Esophagus muscularis mucosa (tissue), 4 donors: ENCODE data around the gene RBMS3. TPM values are rescaled to one million over a fixed set of nuclear protein-coding genes. Genes with fewer than 3 reads are reported as not detected.

ENCODE experiments used
- DNase-seq: peaks from one replicate; pipeline ENCODE4 v3.0.0-alpha.2; 2017; ENCODE audit errors: extremely low spot score
- H3K27ac ChIP-seq, 4 donors: fragments of 200-600 bp; sonication (generic); replicated peaks in 1 of 4; 1 replicate in 3 of 4; 2 replicates in 1 of 4; pipeline ENCODE4 v1.5.1; 2016 to 2019; ENCODE audit warnings: mild to moderate bottlenecking in 1 of 4
- H3K27me3 ChIP-seq, 4 donors: fragments of 200-600 bp; sonication (generic); one replicate each; pipeline versions ENCODE4 v1.5.1 to v1.6.0; 2016 to 2019
- H3K36me3 ChIP-seq, 4 donors: fragments of 200-600 bp; sonication (generic); one replicate each; pipeline ENCODE4 v1.5.1; 2016 to 2019
- H3K4me1 ChIP-seq, 4 donors: fragments of 200-600 bp; sonication (generic); one replicate each; pipeline ENCODE4 v1.5.1; 2016 to 2019
- H3K4me3 ChIP-seq, 4 donors: fragments of 200-600 bp; sonication (generic); 1 replicate in 2 of 4; 2 replicates in 2 of 4; pipeline ENCODE4 v1.5.1; 2016 to 2019; ENCODE audit warnings: mild to moderate bottlenecking in 4 of 4, moderate library complexity in 1 of 4
- H3K9me3 ChIP-seq, 4 donors: fragments of 200-600 bp; sonication (generic); 1 replicate in 3 of 4; 2 replicates in 1 of 4; pipeline ENCODE4 v1.5.1; 2016 to 2019
- CTCF ChIP-seq, 3 experiments: fragments of 200-600 bp in 2 of 3; fragments of 450-650 bp in 1 of 3; sonication (generic) in 2 of 3; IDR thresholded peaks; one replicate each; pipeline ENCODE4 v1.5.1; 2017 to 2019; ENCODE audit warnings: antibody characterized with exemption in 3 of 3, mild to moderate bottlenecking in 2 of 3, moderate library complexity in 1 of 3
- EP300 ChIP-seq: sonication (generic); formaldehyde crosslinking; IDR thresholded peaks from one replicate; pipeline ENCODE4 v1.6.1; 2017; ENCODE audit warnings: antibody characterized with exemption
- POLR2A ChIP-seq: fragments of 450-650 bp; IDR thresholded peaks from one replicate; pipeline ENCODE4 v1.6.1; 2017; ENCODE audit warnings: antibody characterized with exemption, moderate library complexity, mild to moderate bottlenecking, low read depth
- POLR2AphosphoS5 ChIP-seq, 2 donors: sonication (generic); formaldehyde crosslinking; IDR thresholded peaks; one replicate each; pipeline ENCODE4 v1.6.1; 2017; ENCODE audit warnings: antibody characterized with exemption in 2 of 2
- WGBS: methylation state at CpG from one replicate; pipeline ENCODE4 v1.1.5; 2018; 5-methylcytosine and 5-hydroxymethylcytosine counted together
- intact Hi-C: fragments of 100-400 bp; cut with DNase I; formaldehyde crosslinking; loops from one replicate; pipeline ENCODE4 v1.15.1; 2023
- total RNA-seq, 4 donors: library from RNA; depleted of rRNA; stranded (reverse); fragments of >200 nt; gene quantifications; one replicate each; pipeline versions ENCODE4 v1.1.0 to v1.2.1, GENCODE V29; 2016

The RBMS3 gene
- total RNA-seq, 4 donors from 2014 or later: 53.0 to 81.5 (median 61.2) TPM

- Histone ChIP-seq H3K27me3 (no peaks in the 10 kb centered on the region), H3K36me3 (no peaks in the 10 kb centered on the region), H3K27ac (no peak overlapping the region), H3K4me1 (peaks cover 0 to 5% (median 0%) of the 10 kb centered on the region in 4 donors), H3K9me3 (peaks cover 0 to 6% (median 0%) of the 10 kb centered on the region in 4 donors), H3K4me3 (no peak overlapping the region)
- intact Hi-C loops: no loop called here
- WGBS: 88% methylated on average over 4 of the region's 4 CpGs
- DNase-seq: no peak
- TF ChIP-seq CTCF (IDR thresholded peaks at IDR 0.05) (no peak), EP300 (no peak), POLR2AphosphoS5 (IDR thresholded peaks at IDR 0.05) (no peak), POLR2A (no peak)
These were observed 40.0 kb upstream of the RBMS3 start for GRCh38 chr3:29240887-29241286.

GRCh38 chr3:29241855-29242254, 39.0 kb upstream of the RBMS3 start:
- Histone ChIP-seq H3K27ac (no peak overlapping the region), H3K36me3 (no peaks in the 10 kb centered on the region), H3K4me1 (peaks cover 0 to 5% (median 0%) of the 10 kb centered on the region in 4 donors), H3K4me3 (no peak overlapping the region), H3K9me3 (peaks cover 0 to 6% (median 0%) of the 10 kb centered on the region in 4 donors), H3K27me3 (no peaks in the 10 kb centered on the region)
- TF ChIP-seq CTCF (IDR thresholded peaks at IDR 0.05) (no peak), POLR2A (no peak), EP300 (no peak), POLR2AphosphoS5 (IDR thresholded peaks at IDR 0.05) (no peak)
- intact Hi-C loops: no loop called here
- DNase-seq: no peak

- no peaks in the 10 kb centered on the region for H3K36me3 ChIP-seq
- intact Hi-C loops: no loop called here
- H3K4me1 ChIP-seq: peaks cover 0 to 5% (median 0%) of the 10 kb centered on the region in 4 donors
- TF ChIP-seq CTCF (IDR thresholded peaks at IDR 0.05): no peak
- no peak for TF ChIP-seq POLR2A
- no peak for TF ChIP-seq EP300
- TF ChIP-seq POLR2AphosphoS5 (IDR thresholded peaks at IDR 0.05): no peak
- no peaks in the 10 kb centered on the region for H3K27me3 ChIP-seq
- H3K27ac ChIP-seq: no peak overlapping the region
- peaks cover 0 to 6% (median 0%) of the 10 kb centered on the region in 4 donors for H3K9me3 ChIP-seq
- 82% methylated on average over 2 of the region's 2 CpGs for WGBS
- no peak overlapping the region for H3K4me3 ChIP-seq
- DNase-seq: no peak
These were observed 38.6 kb upstream of the RBMS3 start for GRCh38 chr3:29242296-29242695.

GRCh38 chr3:29245441-29245840, 35.4 kb upstream of the RBMS3 start:
- Histone ChIP-seq H3K36me3 (no peaks in the 10 kb centered on the region), H3K4me1 (no peaks in the 10 kb centered on the region), H3K9me3 (peaks cover 0 to 6% (median 0%) of the 10 kb centered on the region in 4 donors), H3K27ac (no peak overlapping the region), H3K27me3 (no peaks in the 10 kb centered on the region), H3K4me3 (no peak overlapping the region)
- WGBS: 88% methylated on average over 2 of the region's 2 CpGs
- intact Hi-C loops: no loop called here
- no peak for TF ChIP-seq CTCF (IDR thresholded peaks at IDR 0.05)
- no peak for TF ChIP-seq POLR2AphosphoS5 (IDR thresholded peaks at IDR 0.05)
- no peak for TF ChIP-seq POLR2A
- TF ChIP-seq EP300: no peak
- no peak for DNase-seq

- DNase-seq: no peak
- Histone ChIP-seq H3K9me3 (no peaks in the 10 kb centered on the region), H3K27ac (no peak overlapping the region), H3K36me3 (no peaks in the 10 kb centered on the region), H3K4me1 (no peaks in the 10 kb centered on the region), H3K4me3 (no peak overlapping the region), H3K27me3 (no peaks in the 10 kb centered on the region)
- no peak for TF ChIP-seq POLR2A
- TF ChIP-seq POLR2AphosphoS5 (IDR thresholded peaks at IDR 0.05): no peak
- no peak for TF ChIP-seq EP300
- TF ChIP-seq CTCF (IDR thresholded peaks at IDR 0.05): no peak
- intact Hi-C loops: no loop called here
- WGBS: 92% methylated on average over 3 of the region's 3 CpGs
These were observed 33.7 kb upstream of the RBMS3 start for GRCh38 chr3:29247088-29247745.
